ENCODE results near the gene ERBIN. TPM values are rescaled to one million over a fixed set of nuclear protein-coding genes. Genes with fewer than 3 reads are reported as not detected.

ERBIN gene
- total and polyA plus RNA-seq, 2 experiments from 2014 or later: 15.6 to 26.4 TPM

DNA sequence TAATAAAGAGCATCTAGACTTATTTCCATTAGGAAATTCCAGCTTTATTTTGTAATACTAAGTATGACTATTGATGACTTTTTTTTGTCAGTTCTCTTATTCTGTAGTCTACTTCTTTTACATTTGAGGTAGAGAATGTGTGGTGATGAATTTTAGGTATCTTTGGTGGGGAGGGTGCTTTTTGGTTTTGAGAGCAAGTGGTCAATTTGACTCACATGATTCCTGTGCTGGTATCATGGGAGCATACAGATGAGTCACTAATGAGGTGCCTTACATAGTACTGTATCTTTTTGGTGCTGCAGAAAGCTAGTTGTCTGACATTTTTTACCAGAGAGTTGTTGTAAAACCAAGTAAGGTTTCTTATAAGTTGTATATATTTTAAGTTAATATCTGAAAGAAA lies 35.3 kb downstream of the ERBIN start:
- Histone ChIP-seq H3K9me2 (ENCODE audit: insufficient read depth) (no peaks in the 10 kb centered on the region), H3K4me2 (no peak overlapping the region), H3K27ac (ENCODE audit: low read depth) (no peak overlapping the region), H3K79me2 (replicated peaks; ENCODE audit: insufficient read depth) (peaks cover 92% of the 10 kb centered on the region), H3K4me1 (ENCODE audit: insufficient read depth) (peaks cover 4% of the 10 kb centered on the region; the same call in 1 of the 2 replicates), H3K4me3 (no peak overlapping the region), H3K27me3 (ENCODE audit: insufficient read depth) (no peaks in the 10 kb centered on the region), H3F3A (replicated peaks; ENCODE audit: low read depth) (no peaks in the 10 kb centered on the region), H3K36me3 (ENCODE audit: insufficient read depth) (no peaks in the 10 kb centered on the region), H2AFZ (no peak overlapping the region), H4K20me1 (replicated peaks; ENCODE audit: insufficient read depth) (peaks cover 7% of the 10 kb centered on the region; the same call in 1 of the 2 replicates)
- Mint-ChIP-seq H3K4me3 (no peak overlapping the region), H3K9me3 (peaks cover 14% of the 10 kb centered on the region), H3K4me1 (peaks cover 15% of the 10 kb centered on the region; the same call in 2 of the 3 replicates), H3K36me3 (ENCODE audit: low read depth) (peaks cover 24% of the 10 kb centered on the region), H3K27me3 (ENCODE audit: insufficient read depth, low read depth, poor library complexity) (no peaks in the 10 kb centered on the region), H3K27ac (no peak overlapping the region)
- no peak for ATAC-seq
- DNase-seq (ENCODE audit: low spot score): no peak
- no peak for TF ChIP-seq CREB1 (CRISPR knock-in tag; IDR thresholded peaks at IDR 0.05; ENCODE audit: low read depth)
- no peak for TF ChIP-seq EZH2phosphoT487 (IDR thresholded peaks at IDR 0.05; ENCODE audit: unreplicated experiment)
- TF ChIP-seq JUNB (IDR thresholded peaks at IDR 0.05; ENCODE audit: unreplicated experiment): no peak
- no peak for TF ChIP-seq EZH2 (IDR thresholded peaks at IDR 0.05; ENCODE audit: low read depth, unreplicated experiment)
- TF ChIP-seq POLR2AphosphoS5 (IDR thresholded peaks at IDR 0.05; ENCODE audit: low read depth): no peak
- no peak for TF ChIP-seq ETS1 (IDR thresholded peaks at IDR 0.05)
- no peak for TF ChIP-seq ZNF114 (CRISPR knock-in tag; IDR thresholded peaks at IDR 0.05)
- no peak for TF ChIP-seq REST (IDR thresholded peaks at IDR 0.05; ENCODE audit: unreplicated experiment)
- no peak for TF ChIP-seq STAT1 (IDR thresholded peaks at IDR 0.05; ENCODE audit: unreplicated experiment)
- TF ChIP-seq, protein P1, sequence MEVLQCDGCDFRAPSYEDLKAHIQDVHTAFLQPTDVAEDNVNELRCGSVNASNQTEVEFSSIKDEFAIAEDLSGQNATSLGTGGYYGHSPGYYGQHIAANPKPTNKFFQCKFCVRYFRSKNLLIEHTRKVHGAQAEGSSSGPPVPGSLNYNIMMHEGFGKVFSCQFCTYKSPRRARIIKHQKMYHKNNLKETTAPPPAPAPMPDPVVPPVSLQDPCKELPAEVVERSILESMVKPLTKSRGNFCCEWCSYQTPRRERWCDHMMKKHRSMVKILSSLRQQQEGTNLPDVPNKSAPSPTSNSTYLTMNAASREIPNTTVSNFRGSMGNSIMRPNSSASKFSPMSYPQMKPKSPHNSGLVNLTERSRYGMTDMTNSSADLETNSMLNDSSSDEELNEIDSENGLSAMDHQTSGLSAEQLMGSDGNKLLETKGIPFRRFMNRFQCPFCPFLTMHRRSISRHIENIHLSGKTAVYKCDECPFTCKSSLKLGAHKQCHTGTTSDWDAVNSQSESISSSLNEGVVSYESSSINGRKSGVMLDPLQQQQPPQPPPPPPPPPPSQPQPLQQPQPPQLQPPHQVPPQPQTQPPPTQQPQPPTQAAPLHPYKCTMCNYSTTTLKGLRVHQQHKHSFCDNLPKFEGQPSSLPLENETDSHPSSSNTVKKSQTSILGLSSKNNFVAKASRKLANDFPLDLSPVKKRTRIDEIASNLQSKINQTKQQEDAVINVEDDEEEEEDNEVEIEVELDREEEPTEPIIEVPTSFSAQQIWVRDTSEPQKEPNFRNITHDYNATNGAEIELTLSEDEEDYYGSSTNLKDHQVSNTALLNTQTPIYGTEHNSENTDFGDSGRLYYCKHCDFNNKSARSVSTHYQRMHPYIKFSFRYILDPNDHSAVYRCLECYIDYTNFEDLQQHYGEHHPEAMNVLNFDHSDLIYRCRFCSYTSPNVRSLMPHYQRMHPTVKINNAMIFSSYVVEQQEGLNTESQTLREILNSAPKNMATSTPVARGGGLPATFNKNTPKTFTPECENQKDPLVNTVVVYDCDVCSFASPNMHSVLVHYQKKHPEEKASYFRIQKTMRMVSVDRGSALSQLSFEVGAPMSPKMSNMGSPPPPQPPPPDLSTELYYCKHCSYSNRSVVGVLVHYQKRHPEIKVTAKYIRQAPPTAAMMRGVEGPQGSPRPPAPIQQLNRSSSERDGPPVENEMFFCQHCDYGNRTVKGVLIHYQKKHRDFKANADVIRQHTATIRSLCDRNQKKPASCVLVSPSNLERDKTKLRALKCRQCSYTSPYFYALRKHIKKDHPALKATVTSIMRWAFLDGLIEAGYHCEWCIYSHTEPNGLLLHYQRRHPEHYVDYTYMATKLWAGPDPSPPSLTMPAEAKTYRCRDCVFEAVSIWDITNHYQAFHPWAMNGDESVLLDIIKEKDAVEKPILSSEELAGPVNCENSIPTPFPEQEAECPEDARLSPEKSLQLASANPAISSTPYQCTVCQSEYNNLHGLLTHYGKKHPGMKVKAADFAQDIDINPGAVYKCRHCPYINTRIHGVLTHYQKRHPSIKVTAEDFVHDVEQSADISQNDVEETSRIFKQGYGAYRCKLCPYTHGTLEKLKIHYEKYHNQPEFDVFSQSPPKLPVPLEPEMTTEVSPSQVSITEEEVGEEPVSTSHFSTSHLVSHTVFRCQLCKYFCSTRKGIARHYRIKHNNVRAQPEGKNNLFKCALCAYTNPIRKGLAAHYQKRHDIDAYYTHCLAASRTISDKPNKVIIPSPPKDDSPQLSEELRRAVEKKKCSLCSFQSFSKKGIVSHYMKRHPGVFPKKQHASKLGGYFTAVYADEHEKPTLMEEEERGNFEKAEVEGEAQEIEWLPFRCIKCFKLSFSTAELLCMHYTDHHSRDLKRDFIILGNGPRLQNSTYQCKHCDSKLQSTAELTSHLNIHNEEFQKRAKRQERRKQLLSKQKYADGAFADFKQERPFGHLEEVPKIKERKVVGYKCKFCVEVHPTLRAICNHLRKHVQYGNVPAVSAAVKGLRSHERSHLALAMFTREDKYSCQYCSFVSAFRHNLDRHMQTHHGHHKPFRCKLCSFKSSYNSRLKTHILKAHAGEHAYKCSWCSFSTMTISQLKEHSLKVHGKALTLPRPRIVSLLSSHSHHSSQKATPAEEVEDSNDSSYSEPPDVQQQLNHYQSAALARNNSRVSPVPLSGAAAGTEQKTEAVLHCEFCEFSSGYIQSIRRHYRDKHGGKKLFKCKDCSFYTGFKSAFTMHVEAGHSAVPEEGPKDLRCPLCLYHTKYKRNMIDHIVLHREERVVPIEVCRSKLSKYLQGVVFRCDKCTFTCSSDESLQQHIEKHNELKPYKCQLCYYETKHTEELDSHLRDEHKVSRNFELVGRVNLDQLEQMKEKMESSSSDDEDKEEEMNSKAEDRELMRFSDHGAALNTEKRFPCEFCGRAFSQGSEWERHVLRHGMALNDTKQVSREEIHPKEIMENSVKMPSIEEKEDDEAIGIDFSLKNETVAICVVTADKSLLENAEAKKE (CRISPR knock-in tag; IDR thresholded peaks at IDR 0.05): no peak
